ENCODE data around the gene PHLDB2.
A peak's percentile ranks its signal among the peaks of the same experiment; 100 is the strongest.

Gene PHLDB2

DNA sequence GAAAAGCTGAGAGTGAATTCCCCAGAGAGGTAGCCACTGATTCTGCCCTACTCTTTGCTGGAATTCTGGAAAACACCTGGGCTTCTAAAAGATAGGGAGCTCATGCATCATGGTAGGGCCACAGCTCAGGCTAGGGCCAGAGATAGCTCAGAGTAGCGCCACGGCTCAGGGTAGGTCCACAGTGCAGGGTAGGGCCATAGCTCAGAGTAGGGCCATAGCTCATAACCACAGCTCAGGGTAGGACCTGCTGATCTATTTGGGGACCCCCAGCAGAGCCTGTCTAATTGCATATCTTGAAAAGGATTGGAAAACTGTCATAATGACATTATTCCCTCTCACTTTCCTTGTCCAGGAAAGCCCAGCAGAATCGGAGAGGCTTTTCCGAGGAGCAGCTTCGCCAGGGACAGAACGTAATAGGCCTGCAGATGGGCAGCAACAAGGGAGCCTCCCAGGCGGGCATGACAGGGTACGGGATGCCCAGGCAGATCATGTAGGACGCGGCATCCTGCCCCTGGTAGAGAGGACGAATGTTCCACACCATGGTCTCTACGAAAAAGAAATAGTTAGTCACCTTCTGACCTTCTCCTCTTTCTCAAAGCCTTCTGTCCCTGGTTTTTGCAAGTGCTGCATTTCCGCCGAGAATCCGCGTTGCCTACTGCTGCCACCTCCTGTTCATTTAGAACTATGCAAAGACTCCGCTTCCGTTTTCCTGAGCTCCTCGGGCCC is 154.2 kb downstream of the PHLDB2 start:
- Mint-ChIP-seq H3K27ac (peak overlapping the region; percentile 84), H3K4me1 (peaks cover 48% of the 10 kb centered on the region), H3K9me3 (no peaks in the 10 kb centered on the region), H3K27me3 (ENCODE audit: low read depth, poor library complexity) (no peaks in the 10 kb centered on the region), H3K36me3 (ENCODE audit: low read depth) (peaks cover 32% of the 10 kb centered on the region), H3K4me3 (no peak overlapping the region)
- TF ChIP-seq, protein P1, sequence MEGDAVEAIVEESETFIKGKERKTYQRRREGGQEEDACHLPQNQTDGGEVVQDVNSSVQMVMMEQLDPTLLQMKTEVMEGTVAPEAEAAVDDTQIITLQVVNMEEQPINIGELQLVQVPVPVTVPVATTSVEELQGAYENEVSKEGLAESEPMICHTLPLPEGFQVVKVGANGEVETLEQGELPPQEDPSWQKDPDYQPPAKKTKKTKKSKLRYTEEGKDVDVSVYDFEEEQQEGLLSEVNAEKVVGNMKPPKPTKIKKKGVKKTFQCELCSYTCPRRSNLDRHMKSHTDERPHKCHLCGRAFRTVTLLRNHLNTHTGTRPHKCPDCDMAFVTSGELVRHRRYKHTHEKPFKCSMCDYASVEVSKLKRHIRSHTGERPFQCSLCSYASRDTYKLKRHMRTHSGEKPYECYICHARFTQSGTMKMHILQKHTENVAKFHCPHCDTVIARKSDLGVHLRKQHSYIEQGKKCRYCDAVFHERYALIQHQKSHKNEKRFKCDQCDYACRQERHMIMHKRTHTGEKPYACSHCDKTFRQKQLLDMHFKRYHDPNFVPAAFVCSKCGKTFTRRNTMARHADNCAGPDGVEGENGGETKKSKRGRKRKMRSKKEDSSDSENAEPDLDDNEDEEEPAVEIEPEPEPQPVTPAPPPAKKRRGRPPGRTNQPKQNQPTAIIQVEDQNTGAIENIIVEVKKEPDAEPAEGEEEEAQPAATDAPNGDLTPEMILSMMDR (IDR thresholded peaks at IDR 0.05) = peak; percentile 71
- peak; percentile 59 for DNase-seq

DNA sequence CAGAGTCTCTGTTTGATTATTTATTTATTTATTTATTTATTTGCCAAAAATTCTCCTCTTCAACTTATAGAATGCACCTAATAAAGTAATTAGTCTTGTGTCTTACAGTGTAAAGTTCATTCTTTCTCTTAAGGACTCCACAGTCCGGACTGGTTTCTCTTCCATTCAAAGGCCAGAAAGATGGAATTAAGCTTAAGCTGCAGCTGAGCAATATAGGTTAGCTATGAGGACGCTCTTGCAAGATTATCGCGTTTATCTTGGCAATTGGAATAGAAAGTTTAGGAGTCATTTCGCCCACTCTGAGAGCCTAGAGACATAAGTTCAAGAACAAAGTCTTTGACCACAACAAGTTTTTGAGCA is 154.7 kb downstream of the PHLDB2 start:
- H3K36me3 Mint-ChIP-seq (ENCODE audit: low read depth) = peaks cover 27% of the 10 kb centered on the region
- H3K9me3 Mint-ChIP-seq = no peaks in the 10 kb centered on the region
- no peak for DNase-seq
- TF ChIP-seq, protein P1 (IDR thresholded peaks at IDR 0.05) = no peak
- no peaks in the 10 kb centered on the region for H3K27me3 Mint-ChIP-seq (ENCODE audit: low read depth, poor library complexity)
- H3K4me1 Mint-ChIP-seq = peaks cover 44% of the 10 kb centered on the region
- no peak overlapping the region for H3K4me3 Mint-ChIP-seq
- H3K27ac Mint-ChIP-seq = peak overlapping the region; percentile 84

DNA sequence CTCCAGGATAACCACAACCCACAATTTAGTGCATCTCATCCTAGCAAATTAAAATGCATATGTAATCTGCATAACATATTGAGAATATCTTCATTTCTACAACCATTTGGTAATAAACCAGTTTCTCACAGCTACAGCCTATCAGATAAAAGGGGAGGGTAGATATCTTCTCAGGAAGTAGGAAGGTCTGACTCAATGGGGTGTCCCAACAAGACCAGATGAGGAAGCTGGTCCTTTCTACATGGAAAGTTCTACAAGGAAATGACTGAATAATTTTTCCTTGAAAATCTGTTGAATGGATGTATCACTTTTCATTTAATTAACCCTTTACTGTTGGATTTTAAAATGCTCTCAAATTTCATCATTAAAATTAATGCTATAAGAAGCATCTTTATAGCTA is 158.0 kb downstream of the PHLDB2 start:
- DNase-seq = no peak
- H3K36me3 Mint-ChIP-seq (ENCODE audit: low read depth) = no peaks in the 10 kb centered on the region
- no peak overlapping the region for H3K4me3 Mint-ChIP-seq
- H3K27me3 Mint-ChIP-seq (ENCODE audit: low read depth, poor library complexity) = no peaks in the 10 kb centered on the region
- H3K4me1 Mint-ChIP-seq = peaks cover 17% of the 10 kb centered on the region
- no peak overlapping the region for H3K27ac Mint-ChIP-seq
- peaks cover 7% of the 10 kb centered on the region for H3K9me3 Mint-ChIP-seq
- TF ChIP-seq, protein P1 (IDR thresholded peaks at IDR 0.05) = no peak

DNA sequence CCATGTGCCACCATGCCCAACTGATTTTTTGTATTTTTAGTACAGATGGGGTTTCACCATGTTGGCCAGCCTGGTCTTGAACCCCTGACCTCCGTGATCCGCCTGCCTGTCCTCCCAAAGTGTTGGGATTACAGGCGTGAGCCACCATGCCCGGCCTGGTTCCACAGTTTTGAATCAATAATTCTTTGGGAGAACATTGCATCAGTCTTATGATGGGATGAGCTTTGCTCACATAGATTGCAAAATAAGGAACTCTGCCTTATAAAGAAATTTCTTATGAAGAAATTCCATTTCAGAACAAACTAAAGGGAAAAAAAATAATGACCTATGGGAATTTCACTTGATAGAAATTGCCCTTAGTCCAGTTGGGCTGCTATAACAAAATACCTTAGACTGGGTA is 159.6 kb downstream of the PHLDB2 start:
- no peak for DNase-seq
- H3K27ac Mint-ChIP-seq = no peak overlapping the region
- H3K27me3 Mint-ChIP-seq (ENCODE audit: low read depth, poor library complexity) = no peaks in the 10 kb centered on the region
- no peak overlapping the region for H3K4me3 Mint-ChIP-seq
- H3K4me1 Mint-ChIP-seq = peaks cover under 1% of the 10 kb centered on the region
- H3K9me3 Mint-ChIP-seq = peaks cover 12% of the 10 kb centered on the region
- TF ChIP-seq, protein P1 (IDR thresholded peaks at IDR 0.05) = no peak
- H3K36me3 Mint-ChIP-seq (ENCODE audit: low read depth) = no peaks in the 10 kb centered on the region

DNA sequence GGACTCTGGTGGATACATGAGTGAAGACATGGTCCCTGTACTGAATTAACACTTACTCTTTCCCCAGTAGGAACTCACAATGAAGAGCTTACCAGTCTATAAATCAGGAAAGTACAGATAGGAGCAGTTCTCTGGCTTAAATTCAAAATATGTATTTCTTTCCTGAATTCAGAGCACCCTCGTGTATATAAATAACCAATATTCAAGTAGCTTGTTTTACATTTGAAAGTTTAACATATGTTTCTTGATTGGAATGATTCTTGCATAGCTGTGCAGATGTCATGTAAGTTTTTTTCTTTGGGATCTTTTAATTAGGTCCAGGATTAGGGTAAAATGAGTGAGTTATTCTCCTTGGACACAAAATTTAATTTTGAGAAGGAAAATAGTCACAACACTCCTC is 160.7 kb downstream of the PHLDB2 start:
- H3K27me3 Mint-ChIP-seq (ENCODE audit: low read depth, poor library complexity) = no peaks in the 10 kb centered on the region
- no peak for DNase-seq
- peaks cover 12% of the 10 kb centered on the region for H3K9me3 Mint-ChIP-seq
- H3K4me1 Mint-ChIP-seq = no peaks in the 10 kb centered on the region
- H3K4me3 Mint-ChIP-seq = no peak overlapping the region
- TF ChIP-seq, protein P1 (IDR thresholded peaks at IDR 0.05) = no peak
- H3K36me3 Mint-ChIP-seq (ENCODE audit: low read depth) = no peaks in the 10 kb centered on the region
- no peak overlapping the region for H3K27ac Mint-ChIP-seq

DNA sequence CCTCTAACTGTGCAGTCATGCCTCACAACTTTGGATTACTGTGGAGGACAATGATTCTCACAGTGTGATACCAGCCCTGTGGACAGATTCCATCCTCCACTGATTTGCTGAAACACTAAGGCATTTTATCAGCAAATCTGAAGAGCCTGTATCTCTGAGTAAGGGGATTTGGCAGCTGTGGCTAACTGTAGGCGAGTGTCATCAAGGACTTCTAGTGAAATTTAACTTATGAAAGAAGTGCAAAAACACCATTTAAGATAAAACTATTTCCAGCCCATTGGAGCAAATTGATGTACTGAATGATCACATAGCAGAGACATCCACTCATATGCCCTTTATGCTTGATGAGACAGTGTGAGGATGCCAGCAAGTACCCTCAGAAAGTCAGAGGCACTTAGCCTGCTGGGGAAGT is 161.6 kb downstream of the PHLDB2 start:
- no peaks in the 10 kb centered on the region for H3K36me3 Mint-ChIP-seq (ENCODE audit: low read depth)
- H3K4me3 Mint-ChIP-seq = no peak overlapping the region
- H3K27ac Mint-ChIP-seq = no peak overlapping the region
- peaks cover 4% of the 10 kb centered on the region for H3K4me1 Mint-ChIP-seq
- no peak for DNase-seq
- no peaks in the 10 kb centered on the region for H3K27me3 Mint-ChIP-seq (ENCODE audit: low read depth, poor library complexity)
- TF ChIP-seq, protein P1 (IDR thresholded peaks at IDR 0.05) = no peak
- peaks cover 12% of the 10 kb centered on the region for H3K9me3 Mint-ChIP-seq
